Measurements from ENCODE around the gene CEL.
"Not testable (repeated sequence)": the region's sequence is repeated elsewhere in the genome, so short reads cannot be mapped to it uniquely, and the experiment has no call there.

The CEL gene

GRCh38 chr9:133087429-133088145, 25.8 kb downstream of the CEL start:
- no peak for DNase-seq

GRCh38 chr9:133088146-133088750, 26.5 kb downstream of the CEL start:
- DNase-seq = no peak

GRCh38 chr9:133088756-133089155, 27.0 kb downstream of the CEL start:
- no peak for DNase-seq

GRCh38 chr9:133089271-133089671, 27.5 kb downstream of the CEL start:
- peak; percentile 51 for DNase-seq

- DNase-seq = no peak
Measured at GRCh38 chr9:133090187-133090586, 28.4 kb downstream of the CEL start.

GRCh38 chr9:133090752-133091385, 29.1 kb downstream of the CEL start:
- DNase-seq = no peak

GRCh38 chr9:133094351-133094750, 32.6 kb downstream of the CEL start:
- not testable (repeated sequence) for DNase-seq

GRCh38 chr9:133094842-133095393, 33.1 kb downstream of the CEL start:
- DNase-seq = no peak

GRCh38 chr9:133098104-133098754, 36.4 kb downstream of the CEL start:
- DNase-seq = no peak

GRCh38 chr9:133098871-133099270, 37.1 kb downstream of the CEL start:
- no peak for DNase-seq

- no peak for DNase-seq
Measured at GRCh38 chr9:133099726-133100505, 38.1 kb downstream of the CEL start.

GRCh38 chr9:133100506-133101355, 39.0 kb downstream of the CEL start:
- no peak for DNase-seq

- no peak for DNase-seq
Measured at GRCh38 chr9:133101356-133102189, 39.8 kb downstream of the CEL start.

GRCh38 chr9:133102190-133103021, 40.6 kb downstream of the CEL start:
- no peak for DNase-seq

GRCh38 chr9:133103183-133103986, 41.6 kb downstream of the CEL start:
- no peak for DNase-seq

- DNase-seq = no peak
Measured at GRCh38 chr9:133103987-133104505, 42.3 kb downstream of the CEL start.

GRCh38 chr9:133104718-133105460, 43.1 kb downstream of the CEL start:
- no peak for DNase-seq

- DNase-seq = no peak
Measured at GRCh38 chr9:133105461-133105770, 43.6 kb downstream of the CEL start.
